OCI-LY1 (cell line): Measurements from ENCODE around the gene DNTT.

Experiments
- H2AFZ ChIP-seq: fragments of 200-600 bp; sonication (generic), shearing (Covaris generic); 2 replicates; pipeline ENCODE4 v1.6.0; 2014; ENCODE audit warnings: antibody characterized with exemption, mild to moderate bottlenecking, low read length
- H3F3A ChIP-seq: fragments of 200-600 bp; sonication (generic), shearing (Covaris generic); 2 replicates; pipeline ENCODE4 v1.6.0; 2014; ENCODE audit warnings: mild to moderate bottlenecking, antibody characterized with exemption, low read length, moderate library complexity; ENCODE audit not compliant: insufficient read depth
- H3K27ac ChIP-seq: fragments of 200-600 bp; sonication (generic); 2 replicates; pipeline ENCODE4 v1.5.1; 2014; ENCODE audit warnings: low read length, mixed run types, mild to moderate bottlenecking, low read depth; ENCODE audit not compliant: poor library complexity, severe bottlenecking
- H3K27me3 ChIP-seq: fragments of 200-600 bp; sonication (generic); 2 replicates; pipeline ENCODE4 v1.6.0; 2014; ENCODE audit warnings: antibody characterized with exemption, mild to moderate bottlenecking, low read length, moderate library complexity; ENCODE audit not compliant: insufficient read depth
- H3K36me3 ChIP-seq: fragments of 200-600 bp; sonication (generic); 2 replicates; pipeline ENCODE4 v1.6.1; 2014; ENCODE audit warnings: mild to moderate bottlenecking, antibody characterized with exemption, low read length, moderate library complexity, mixed read lengths; ENCODE audit not compliant: insufficient read depth
- H3K4me1 ChIP-seq: fragments of 200-600 bp; sonication (generic); 2 replicates; pipeline ENCODE4 v1.5.1; 2014; ENCODE audit warnings: mild to moderate bottlenecking, low read length, moderate library complexity; ENCODE audit not compliant: insufficient read depth, severe bottlenecking
- H3K4me2 ChIP-seq: fragments of 200-600 bp; sonication (generic), shearing (Covaris generic); 2 replicates; pipeline ENCODE4 v1.6.1; 2014; ENCODE audit warnings: low read length
- H3K4me3 ChIP-seq: fragments of 200-600 bp; sonication (generic); 2 replicates; pipeline ENCODE4 v1.5.1; 2014; ENCODE audit warnings: low read length, low read depth, mild to moderate bottlenecking, mixed read lengths; ENCODE audit not compliant: poor library complexity, severe bottlenecking
- H3K79me2 ChIP-seq: fragments of 200-600 bp; shearing (Covaris generic); 2 replicates; pipeline ENCODE4 v1.6.1; 2016; ENCODE audit warnings: mixed run types, low read length, mixed read lengths; ENCODE audit not compliant: insufficient read depth
- H3K9ac ChIP-seq: fragments of 200-600 bp; sonication (generic), shearing (Covaris generic); 2 replicates; pipeline ENCODE4 v1.6.1; 2014; ENCODE audit warnings: mild to moderate bottlenecking, low read length, mixed read lengths
- H3K9me2 ChIP-seq: fragments of 200-600 bp; sonication (generic), shearing (Covaris generic); 2 replicates; pipeline ENCODE4 v1.6.1; 2014; ENCODE audit warnings: low read depth, mild to moderate bottlenecking, low read length, mixed read lengths
- H3K9me3 ChIP-seq: fragments of 200-600 bp; shearing (Covaris generic); 2 replicates; pipeline ENCODE4 v1.6.1; 2014; ENCODE audit warnings: low read length, mixed read lengths
- H4K20me1 ChIP-seq: fragments of 200-600 bp; sonication (generic), shearing (Covaris generic); 2 replicates; pipeline ENCODE4 v1.6.0; 2016; ENCODE audit warnings: mild to moderate bottlenecking, low read length; ENCODE audit not compliant: insufficient read depth
- CTCF ChIP-seq: fragments of 200-600 bp; sonication (generic), shearing (Covaris generic); IDR thresholded peaks from 2 replicates; pipeline ENCODE4 v1.5.1; 2017; ENCODE audit warnings: mild to moderate bottlenecking, antibody characterized with exemption, low read length, moderate library complexity, mixed read lengths
- EZH2 ChIP-seq: fragments of 200-600 bp; sonication (generic), shearing (Covaris generic); IDR thresholded peaks from 2 replicates; pipeline ENCODE4 v1.8.0; 2017; ENCODE audit warnings: borderline replicate concordance, mixed run types, mild to moderate bottlenecking, antibody characterized with exemption, low read length, moderate library complexity, mixed read lengths

The DNTT gene

GRCh38 chr10:96304230-96304629, at the start of gene DNTT:
TSS of gene DNTT (plus strand) at chr10:96304434. CDS start at chr10:96304498, 64 bp downstream.
- no peaks in the 10 kb centered on the region for H4K20me1 ChIP-seq
- H3K9ac ChIP-seq: no peak within 1 kb of the TSS
- no peaks in the 10 kb centered on the region for H3F3A ChIP-seq
- no peaks in the 10 kb centered on the region for H3K9me2 ChIP-seq
- H3K27ac ChIP-seq: peak within 1 kb of the TSS; percentile 20
- H3K4me2 ChIP-seq: no peak within 1 kb of the TSS
- no peaks in the 10 kb centered on the region for H3K79me2 ChIP-seq
- no peaks in the 10 kb centered on the region for H3K27me3 ChIP-seq
- H3K4me1 ChIP-seq: peaks cover 79% of the 10 kb centered on the region
- H3K9me3 ChIP-seq: no peaks in the 10 kb centered on the region
- H3K4me3 ChIP-seq: no peak within 1 kb of the TSS
- no peak within 1 kb of the TSS for H2AFZ ChIP-seq
- no peak for TF ChIP-seq EZH2
- TF ChIP-seq CTCF: no peak
- H3K36me3 ChIP-seq: no peaks in the 10 kb centered on the region

GRCh38 chr10:96254976-96255375, 49.3 kb upstream of the DNTT start:
- peaks cover 37% of the 10 kb centered on the region for H3K36me3 ChIP-seq

GRCh38 chr10:96255549-96256333, 48.5 kb upstream of the DNTT start:
- no peak for TF ChIP-seq CTCF
- no peak for TF ChIP-seq EZH2
- Histone ChIP-seq H3K9me3 (no peaks in the 10 kb centered on the region), H3K27me3 (no peaks in the 10 kb centered on the region), H3K36me3 (peaks cover 42% of the 10 kb centered on the region), H4K20me1 (no peaks in the 10 kb centered on the region), H3K4me3 (no peak overlapping the region), H2AFZ (no peak overlapping the region), H3K27ac (no peak overlapping the region), H3K9ac (no peak overlapping the region), H3K4me1 (peaks cover 31% of the 10 kb centered on the region), H3K9me2 (no peaks in the 10 kb centered on the region), H3K79me2 (peaks cover 21% of the 10 kb centered on the region), H3K4me2 (no peak overlapping the region), H3F3A (no peaks in the 10 kb centered on the region)

More at GRCh38 chr10:96254976-96255375, 49.3 kb upstream of the DNTT start:
- H3K9me2 ChIP-seq: no peaks in the 10 kb centered on the region
- no peak overlapping the region for H3K27ac ChIP-seq
- H3K4me3 ChIP-seq: no peak overlapping the region
- TF ChIP-seq EZH2 (no peak), CTCF (no peak)
- peaks cover 23% of the 10 kb centered on the region for H3K4me1 ChIP-seq
- H3K27me3 ChIP-seq: no peaks in the 10 kb centered on the region
- no peaks in the 10 kb centered on the region for H3F3A ChIP-seq
- no peak overlapping the region for H3K9ac ChIP-seq
- no peaks in the 10 kb centered on the region for H3K9me3 ChIP-seq
- no peaks in the 10 kb centered on the region for H4K20me1 ChIP-seq
- H3K4me2 ChIP-seq: no peak overlapping the region
- H3K79me2 ChIP-seq: peaks cover 16% of the 10 kb centered on the region
- no peak overlapping the region for H2AFZ ChIP-seq
